WTC11 (cell line): ENCODE measurements around the gene CDIPT. TPM values are rescaled to one million over a fixed set of nuclear protein-coding genes. Genes with fewer than 3 reads are reported as not detected.

Experiments used
- ATAC-seq: fragments of 200-7000 bp; cut with Tn5 transposase; 2 replicates; pipeline ENCODE4 v1.10.0; 2021; ENCODE audit warnings: mild to moderate bottlenecking, moderate library complexity
- CTCF ChIA-PET: fragments of 300-600 bp; sonication (Branson Sonifier 250); formaldehyde crosslinking; loops from one replicate; lab custom pipeline; 2021; ENCODE audit warnings: antibody characterized with exemption; lab: Charles Lee
- POLR2A ChIA-PET: fragments of 350-600 bp; sonication (Branson Sonifier 250); formaldehyde crosslinking; loops from one replicate; lab custom pipeline; 2021; ENCODE audit warnings: antibody characterized with exemption; lab: Charles Lee
- DNase-seq: peaks from one replicate; pipeline ENCODE4 v3.0.0; 2021; ENCODE audit warnings: low spot score
- H3K27ac Mint-ChIP-seq: 2 replicates; pipeline ENCODE4 v1.8.0; 2021; ENCODE audit warnings: mixed read lengths
- H3K27me3 Mint-ChIP-seq: 2 replicates; pipeline ENCODE4 v1.8.0; 2021; ENCODE audit warnings: low read depth, mild to moderate bottlenecking, moderate library complexity, mixed read lengths
- H3K36me3 Mint-ChIP-seq: 2 replicates; pipeline ENCODE4 v1.8.0; 2021; ENCODE audit warnings: mixed read lengths
- H3K4me1 Mint-ChIP-seq: 2 replicates; pipeline ENCODE4 v1.8.0; 2022; ENCODE audit warnings: mixed read lengths
- H3K4me3 Mint-ChIP-seq: 2 replicates; pipeline ENCODE4 v1.8.0; 2021; ENCODE audit warnings: mild to moderate bottlenecking, moderate library complexity, mixed read lengths
- H3K9me3 Mint-ChIP-seq: 2 replicates; pipeline ENCODE4 v1.8.0; 2021; ENCODE audit warnings: mixed read lengths
- ELF4 ChIP-seq: sonication (generic); formaldehyde crosslinking; IDR thresholded peaks from 2 replicates; pipeline ENCODE4 v1.8.1; 2022; ENCODE audit warnings: low read depth, mild to moderate bottlenecking, moderate library complexity, missing genetic modification reagents
- GRHL2 ChIP-seq: fragments of 250-450 bp; sonication (Bioruptor Pico); IDR thresholded peaks from 2 replicates; pipeline ENCODE4 v1.8.0; 2022; ENCODE audit warnings: mild to moderate bottlenecking, moderate library complexity; ENCODE audit not compliant: insufficient replicate concordance, severe bottlenecking
- JAZF1 ChIP-seq: fragments of 250-450 bp; sonication (Bioruptor Pico); IDR thresholded peaks from 2 replicates; pipeline ENCODE4 v1.9.0; 2021; ENCODE audit warnings: moderate library complexity, mild to moderate bottlenecking, inconsistent platforms
- SP1 ChIP-seq: sonication (generic); formaldehyde crosslinking; conservative IDR thresholded peaks from 2 replicates; pipeline ENCODE4 v1.8.1; 2022; ENCODE audit warnings: missing genetic modification reagents
- ZBTB21 ChIP-seq: sonication (generic); formaldehyde crosslinking; IDR thresholded peaks from 2 replicates; pipeline ENCODE4 v1.8.1; 2023; ENCODE audit warnings: mild to moderate bottlenecking, missing genetic modification reagents, borderline replicate concordance
- ZNF232 ChIP-seq: sonication (generic); formaldehyde crosslinking; IDR thresholded peaks from 2 replicates; pipeline ENCODE4 v1.8.0; 2022; ENCODE audit warnings: mild to moderate bottlenecking, missing genetic modification reagents
- total RNA-seq: library from RNA; stranded (reverse); gene quantifications from 3 replicates; pipeline ENCODE4 v1.2.3, GENCODE V29; 2021
- TF ChIP-seq, protein P1 (sequence below): sonication (generic); formaldehyde crosslinking; IDR thresholded peaks from 2 replicates; pipeline ENCODE4 v1.8.1; 2022; ENCODE audit warnings: mild to moderate bottlenecking, moderate library complexity, missing genetic modification reagents
- TF ChIP-seq, protein P2 (sequence below): sonication (generic); formaldehyde crosslinking; IDR thresholded peaks from 2 replicates; pipeline ENCODE4 v1.8.1; 2022; ENCODE audit warnings: low read depth, mild to moderate bottlenecking, moderate library complexity, missing genetic modification reagents, borderline replicate concordance
- TF ChIP-seq, protein P3 (sequence below): sonication (generic); formaldehyde crosslinking; IDR thresholded peaks from 2 replicates; pipeline ENCODE4 v1.8.0; 2022; ENCODE audit warnings: mild to moderate bottlenecking, missing genetic modification reagents
- TF ChIP-seq, protein P4 (sequence below): sonication (generic); formaldehyde crosslinking; IDR thresholded peaks from 2 replicates; pipeline ENCODE4 v1.8.1; 2023; ENCODE audit warnings: mild to moderate bottlenecking, missing genetic modification reagents
- TF ChIP-seq, protein P5 (sequence below): sonication (generic); formaldehyde crosslinking; IDR thresholded peaks from 2 replicates; pipeline ENCODE4 v1.8.1; 2022; ENCODE audit warnings: mild to moderate bottlenecking, missing genetic modification reagents, moderate library complexity, borderline replicate concordance
- TF ChIP-seq, protein P6 (sequence below): sonication (generic); formaldehyde crosslinking; IDR thresholded peaks from 2 replicates; pipeline ENCODE4 v1.8.1; 2022; ENCODE audit warnings: missing genetic modification reagents, borderline replicate concordance
- TF ChIP-seq, protein P7 (sequence below): sonication (generic); formaldehyde crosslinking; IDR thresholded peaks from 2 replicates; pipeline ENCODE4 v1.8.1; 2023; ENCODE audit warnings: mild to moderate bottlenecking, moderate library complexity, missing genetic modification reagents
- TF ChIP-seq, protein P8 (sequence below): sonication (generic); formaldehyde crosslinking; IDR thresholded peaks from 2 replicates; pipeline ENCODE4 v1.8.0; 2023; ENCODE audit warnings: missing genetic modification reagents
- TF ChIP-seq, protein P9 (sequence below): fragments of 250-450 bp; sonication (Bioruptor Pico); IDR thresholded peaks from 2 replicates; pipeline ENCODE4 v1.9.0; 2021; ENCODE audit warnings: moderate library complexity, mild to moderate bottlenecking, inconsistent platforms, borderline replicate concordance
- TF ChIP-seq, protein P10 (sequence below): sonication (generic); formaldehyde crosslinking; IDR thresholded peaks from 2 replicates; pipeline ENCODE4 v1.8.0; 2022; ENCODE audit warnings: mild to moderate bottlenecking, missing genetic modification reagents

CDIPT gene
- total RNA-seq, 1 experiment from 2014 or later: 71.7 TPM

DNA sequence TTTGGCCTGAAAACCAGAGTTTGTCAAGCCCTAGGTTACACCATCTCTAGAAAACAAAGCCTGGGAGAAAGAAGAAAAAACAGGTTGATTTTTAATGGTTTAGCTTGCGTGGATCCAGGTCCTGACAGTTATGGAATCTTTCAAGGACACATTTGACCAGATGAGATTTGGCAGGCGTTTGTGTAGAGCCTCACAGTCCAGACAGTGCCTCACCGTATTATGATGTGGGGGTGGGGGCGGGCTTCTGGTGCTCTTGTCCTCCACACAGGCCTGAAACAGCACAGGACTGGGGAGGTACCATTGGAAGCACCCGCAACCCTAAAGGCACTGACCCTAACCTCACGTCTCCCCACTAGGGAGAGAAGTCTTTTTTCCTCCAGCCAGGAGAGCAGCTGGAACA, 23.2 kb downstream of the CDIPT start (continued):
- TF ChIP-seq, protein P1, sequence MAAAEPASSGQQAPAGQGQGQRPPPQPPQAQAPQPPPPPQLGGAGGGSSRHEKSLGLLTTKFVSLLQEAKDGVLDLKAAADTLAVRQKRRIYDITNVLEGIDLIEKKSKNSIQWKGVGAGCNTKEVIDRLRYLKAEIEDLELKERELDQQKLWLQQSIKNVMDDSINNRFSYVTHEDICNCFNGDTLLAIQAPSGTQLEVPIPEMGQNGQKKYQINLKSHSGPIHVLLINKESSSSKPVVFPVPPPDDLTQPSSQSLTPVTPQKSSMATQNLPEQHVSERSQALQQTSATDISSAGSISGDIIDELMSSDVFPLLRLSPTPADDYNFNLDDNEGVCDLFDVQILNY: no peak
- no peak for TF ChIP-seq ELF4 (CRISPR knock-in tag)
- TF ChIP-seq, protein P2, sequence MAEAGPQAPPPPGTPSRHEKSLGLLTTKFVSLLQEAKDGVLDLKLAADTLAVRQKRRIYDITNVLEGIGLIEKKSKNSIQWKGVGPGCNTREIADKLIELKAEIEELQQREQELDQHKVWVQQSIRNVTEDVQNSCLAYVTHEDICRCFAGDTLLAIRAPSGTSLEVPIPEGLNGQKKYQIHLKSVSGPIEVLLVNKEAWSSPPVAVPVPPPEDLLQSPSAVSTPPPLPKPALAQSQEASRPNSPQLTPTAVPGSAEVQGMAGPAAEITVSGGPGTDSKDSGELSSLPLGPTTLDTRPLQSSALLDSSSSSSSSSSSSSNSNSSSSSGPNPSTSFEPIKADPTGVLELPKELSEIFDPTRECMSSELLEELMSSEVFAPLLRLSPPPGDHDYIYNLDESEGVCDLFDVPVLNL: no peak
- TF ChIP-seq JAZF1 (CRISPR knock-in tag): no peak

DNA sequence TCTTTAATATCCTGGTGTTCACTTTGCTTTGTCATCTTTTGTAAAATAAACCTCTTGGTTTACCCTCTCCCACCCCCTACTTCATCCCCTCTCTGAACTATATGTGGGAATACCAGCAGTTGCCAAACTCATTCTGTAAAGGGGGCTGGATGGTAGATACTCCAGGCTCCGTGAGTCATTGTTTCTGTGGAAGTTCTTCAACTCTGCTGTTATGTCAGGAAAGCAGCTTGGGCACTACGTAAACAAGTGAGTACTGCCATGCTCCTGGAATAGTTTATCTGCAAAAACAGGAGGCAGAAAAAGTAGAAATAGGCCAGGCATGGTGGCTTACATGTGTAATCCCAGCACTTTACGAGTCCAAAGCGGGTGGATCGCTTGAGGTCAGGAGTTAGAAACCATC, 25.2 kb downstream of the CDIPT start:
- POLR2A ChIA-PET: no interaction called here
- no peaks in the 10 kb centered on the region for H3K9me3 Mint-ChIP-seq
- no peak for ATAC-seq

More for the DNA sequence above, 25.2 kb downstream of the CDIPT start:
- Mint-ChIP-seq H3K4me1 (no peaks in the 10 kb centered on the region), H3K27ac (no peak overlapping the region), H3K36me3 (no peaks in the 10 kb centered on the region), H3K4me3 (no peak overlapping the region), H3K27me3 (no peaks in the 10 kb centered on the region; the same call in 1 of the 2 replicates)
- CTCF ChIA-PET: interaction anchor here (0.7 to 2.7 kb wide), 4 partner anchors 11 to 194 kb away, joined by 3 to 30 read pairs (median 5); no protein-coding TSS in a partner anchor
- DNase-seq: no peak
- TF ChIP-seq, protein P3, sequence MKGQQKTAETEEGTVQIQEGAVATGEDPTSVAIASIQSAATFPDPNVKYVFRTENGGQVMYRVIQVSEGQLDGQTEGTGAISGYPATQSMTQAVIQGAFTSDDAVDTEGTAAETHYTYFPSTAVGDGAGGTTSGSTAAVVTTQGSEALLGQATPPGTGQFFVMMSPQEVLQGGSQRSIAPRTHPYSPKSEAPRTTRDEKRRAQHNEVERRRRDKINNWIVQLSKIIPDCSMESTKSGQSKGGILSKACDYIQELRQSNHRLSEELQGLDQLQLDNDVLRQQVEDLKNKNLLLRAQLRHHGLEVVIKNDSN: no peak
- TF ChIP-seq ZBTB21 (CRISPR knock-in tag) (no peak), ZNF232 (CRISPR knock-in tag) (no peak), GRHL2 (no peak), SP1 (CRISPR knock-in tag) (no peak)
- TF ChIP-seq, protein P4, sequence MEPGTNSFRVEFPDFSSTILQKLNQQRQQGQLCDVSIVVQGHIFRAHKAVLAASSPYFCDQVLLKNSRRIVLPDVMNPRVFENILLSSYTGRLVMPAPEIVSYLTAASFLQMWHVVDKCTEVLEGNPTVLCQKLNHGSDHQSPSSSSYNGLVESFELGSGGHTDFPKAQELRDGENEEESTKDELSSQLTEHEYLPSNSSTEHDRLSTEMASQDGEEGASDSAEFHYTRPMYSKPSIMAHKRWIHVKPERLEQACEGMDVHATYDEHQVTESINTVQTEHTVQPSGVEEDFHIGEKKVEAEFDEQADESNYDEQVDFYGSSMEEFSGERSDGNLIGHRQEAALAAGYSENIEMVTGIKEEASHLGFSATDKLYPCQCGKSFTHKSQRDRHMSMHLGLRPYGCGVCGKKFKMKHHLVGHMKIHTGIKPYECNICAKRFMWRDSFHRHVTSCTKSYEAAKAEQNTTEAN (CRISPR knock-in tag): no peak
- TF ChIP-seq, protein P5, sequence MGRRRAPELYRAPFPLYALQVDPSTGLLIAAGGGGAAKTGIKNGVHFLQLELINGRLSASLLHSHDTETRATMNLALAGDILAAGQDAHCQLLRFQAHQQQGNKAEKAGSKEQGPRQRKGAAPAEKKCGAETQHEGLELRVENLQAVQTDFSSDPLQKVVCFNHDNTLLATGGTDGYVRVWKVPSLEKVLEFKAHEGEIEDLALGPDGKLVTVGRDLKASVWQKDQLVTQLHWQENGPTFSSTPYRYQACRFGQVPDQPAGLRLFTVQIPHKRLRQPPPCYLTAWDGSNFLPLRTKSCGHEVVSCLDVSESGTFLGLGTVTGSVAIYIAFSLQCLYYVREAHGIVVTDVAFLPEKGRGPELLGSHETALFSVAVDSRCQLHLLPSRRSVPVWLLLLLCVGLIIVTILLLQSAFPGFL: no peak
- TF ChIP-seq, protein P6, sequence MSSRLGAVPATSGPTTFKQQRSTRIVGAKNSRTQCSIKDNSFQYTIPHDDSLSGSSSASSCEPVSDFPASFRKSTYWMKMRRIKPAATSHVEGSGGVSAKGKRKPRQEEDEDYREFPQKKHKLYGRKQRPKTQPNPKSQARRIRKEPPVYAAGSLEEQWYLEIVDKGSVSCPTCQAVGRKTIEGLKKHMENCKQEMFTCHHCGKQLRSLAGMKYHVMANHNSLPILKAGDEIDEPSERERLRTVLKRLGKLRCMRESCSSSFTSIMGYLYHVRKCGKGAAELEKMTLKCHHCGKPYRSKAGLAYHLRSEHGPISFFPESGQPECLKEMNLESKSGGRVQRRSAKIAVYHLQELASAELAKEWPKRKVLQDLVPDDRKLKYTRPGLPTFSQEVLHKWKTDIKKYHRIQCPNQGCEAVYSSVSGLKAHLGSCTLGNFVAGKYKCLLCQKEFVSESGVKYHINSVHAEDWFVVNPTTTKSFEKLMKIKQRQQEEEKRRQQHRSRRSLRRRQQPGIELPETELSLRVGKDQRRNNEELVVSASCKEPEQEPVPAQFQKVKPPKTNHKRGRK: no peak
- TF ChIP-seq, protein P7, sequence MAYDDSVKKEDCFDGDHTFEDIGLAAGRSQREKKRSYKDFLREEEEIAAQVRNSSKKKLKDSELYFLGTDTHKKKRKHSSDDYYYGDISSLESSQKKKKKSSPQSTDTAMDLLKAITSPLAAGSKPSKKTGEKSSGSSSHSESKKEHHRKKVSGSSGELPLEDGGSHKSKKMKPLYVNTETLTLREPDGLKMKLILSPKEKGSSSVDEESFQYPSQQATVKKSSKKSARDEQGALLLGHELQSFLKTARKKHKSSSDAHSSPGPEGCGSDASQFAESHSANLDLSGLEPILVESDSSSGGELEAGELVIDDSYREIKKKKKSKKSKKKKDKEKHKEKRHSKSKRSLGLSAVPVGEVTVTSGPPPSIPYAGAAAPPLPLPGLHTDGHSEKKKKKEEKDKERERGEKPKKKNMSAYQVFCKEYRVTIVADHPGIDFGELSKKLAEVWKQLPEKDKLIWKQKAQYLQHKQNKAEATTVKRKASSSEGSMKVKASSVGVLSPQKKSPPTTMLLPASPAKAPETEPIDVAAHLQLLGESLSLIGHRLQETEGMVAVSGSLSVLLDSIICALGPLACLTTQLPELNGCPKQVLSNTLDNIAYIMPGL (CRISPR knock-in tag): no peak
- TF ChIP-seq, protein P8, sequence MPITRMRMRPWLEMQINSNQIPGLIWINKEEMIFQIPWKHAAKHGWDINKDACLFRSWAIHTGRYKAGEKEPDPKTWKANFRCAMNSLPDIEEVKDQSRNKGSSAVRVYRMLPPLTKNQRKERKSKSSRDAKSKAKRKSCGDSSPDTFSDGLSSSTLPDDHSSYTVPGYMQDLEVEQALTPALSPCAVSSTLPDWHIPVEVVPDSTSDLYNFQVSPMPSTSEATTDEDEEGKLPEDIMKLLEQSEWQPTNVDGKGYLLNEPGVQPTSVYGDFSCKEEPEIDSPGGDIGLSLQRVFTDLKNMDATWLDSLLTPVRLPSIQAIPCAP: no peak
- TF ChIP-seq, protein P9, sequence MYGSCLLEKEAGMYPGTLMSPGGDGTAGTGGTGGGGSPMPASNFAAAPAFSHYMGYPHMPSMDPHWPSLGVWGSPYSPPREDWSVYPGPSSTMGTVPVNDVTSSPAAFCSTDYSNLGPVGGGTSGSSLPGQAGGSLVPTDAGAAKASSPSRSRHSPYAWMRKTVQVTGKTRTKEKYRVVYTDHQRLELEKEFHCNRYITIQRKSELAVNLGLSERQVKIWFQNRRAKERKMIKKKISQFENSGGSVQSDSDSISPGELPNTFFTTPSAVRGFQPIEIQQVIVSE (CRISPR knock-in tag): no peak
- TF ChIP-seq, protein P10, sequence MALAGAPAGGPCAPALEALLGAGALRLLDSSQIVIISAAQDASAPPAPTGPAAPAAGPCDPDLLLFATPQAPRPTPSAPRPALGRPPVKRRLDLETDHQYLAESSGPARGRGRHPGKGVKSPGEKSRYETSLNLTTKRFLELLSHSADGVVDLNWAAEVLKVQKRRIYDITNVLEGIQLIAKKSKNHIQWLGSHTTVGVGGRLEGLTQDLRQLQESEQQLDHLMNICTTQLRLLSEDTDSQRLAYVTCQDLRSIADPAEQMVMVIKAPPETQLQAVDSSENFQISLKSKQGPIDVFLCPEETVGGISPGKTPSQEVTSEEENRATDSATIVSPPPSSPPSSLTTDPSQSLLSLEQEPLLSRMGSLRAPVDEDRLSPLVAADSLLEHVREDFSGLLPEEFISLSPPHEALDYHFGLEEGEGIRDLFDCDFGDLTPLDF: no peak
